Urinary bladder (tissue), 4 donors: ENCODE measurements around the gene MLH3. TPM values are rescaled to one million over a fixed set of nuclear protein-coding genes. Genes with fewer than 3 reads are reported as not detected.
A peak's percentile ranks its signal among the peaks of the same experiment; 100 is the strongest.
"Not testable (repeated sequence)": the region's sequence is repeated elsewhere in the genome, so short reads cannot be mapped to it uniquely, and the experiment has no call there.

Experiments used
- DNase-seq: peaks from one replicate; pipeline ENCODE4 v3.0.0-alpha.2; 2015; ENCODE audit errors: extremely low spot score
- H3K27ac ChIP-seq: one replicate; pipeline ENCODE4 v1.5.1; 2013; ENCODE audit warnings: low read depth, mild to moderate bottlenecking, moderate library complexity
- H3K36me3 ChIP-seq: one replicate; pipeline ENCODE4 v1.6.1; 2013; ENCODE audit warnings: mild to moderate bottlenecking, moderate library complexity; ENCODE audit not compliant: insufficient read depth
- H3K4me1 ChIP-seq: one replicate; pipeline ENCODE4 v1.6.1; 2013; ENCODE audit warnings: mild to moderate bottlenecking, moderate library complexity; ENCODE audit not compliant: insufficient read depth
- H3K4me3 ChIP-seq: one replicate; pipeline ENCODE4 v1.5.1; 2013; ENCODE audit warnings: low read depth, low read length
- WGBS: extraction: QIAGEN DNeasy Blood & Tissue Kit; methylation state at CpG from one replicate; pipeline ENCODE4 v1.1.7; 2013; 5-methylcytosine and 5-hydroxymethylcytosine counted together
- polyA plus RNA-seq: library from polyadenylated mRNA; stranded (reverse); fragments of 200-250 nt; gene quantifications from one replicate; pipeline ENCODE4 v1.2.3, GENCODE V29; 2013
- total RNA-seq: library from RNA; depleted of rRNA; stranded (reverse); fragments of >200 nt; gene quantifications from one replicate; pipeline ENCODE4 v1.2.3, GENCODE V29; 2014
- donor health status: healthy with polysubstance abuse.
- donor health status: healthy.

MLH3 gene
- total and polyA plus RNA-seq, 2 donors: 15.3 to 97.1 TPM

GRCh38 chr14:75005357-75005756, 45.9 kb downstream of the MLH3 start:
- Histone ChIP-seq H3K27ac (no peak overlapping the region), H3K4me1 (no peaks in the 10 kb centered on the region), H3K36me3 (no peaks in the 10 kb centered on the region), H3K4me3 (no peak overlapping the region)
- 89% methylated on average over 3 of the region's 3 CpGs for WGBS
- no peak for DNase-seq

GRCh38 chr14:75003250-75004027, 47.8 kb downstream of the MLH3 start:
- Histone ChIP-seq H3K36me3 (no peaks in the 10 kb centered on the region), H3K4me3 (peak overlapping the region; percentile 71), H3K27ac (no peak overlapping the region), H3K4me1 (no peaks in the 10 kb centered on the region)
- DNase-seq: no peak
- 11% methylated on average over 18 of the region's 18 CpGs for WGBS

GRCh38 chr14:75002392-75003249, 48.6 kb downstream of the MLH3 start, which contains the start of gene EIF2B2:
EIF2B2 (plus strand) TSS chr14:75002921; CDS start chr14:75002991, 70 bp downstream.
- H3K4me3 ChIP-seq: peak within 1 kb of the TSS; percentile 71
- peak within 1 kb of the TSS; percentile 87 for H3K27ac ChIP-seq
- DNase-seq: peak; percentile 96
- no peaks in the 10 kb centered on the region for H3K4me1 ChIP-seq
- no peaks in the 10 kb centered on the region for H3K36me3 ChIP-seq
- WGBS: under 1% methylated on average over 66 of the region's 66 CpGs

- DNase-seq: no peak
- H3K4me3 ChIP-seq: peak overlapping the region; percentile 71
- H3K27ac ChIP-seq: peak overlapping the region; percentile 87
- H3K4me1 ChIP-seq: no peaks in the 10 kb centered on the region
- H3K36me3 ChIP-seq: no peaks in the 10 kb centered on the region
- WGBS: 98% methylated on average over 1 of the region's 1 CpG
Measured at GRCh38 chr14:75001899-75002298, 49.4 kb downstream of the MLH3 start.

GRCh38 chr14:75001261-75001660, 50.0 kb downstream of the MLH3 start:
- no peak overlapping the region for H3K27ac ChIP-seq
- no peaks in the 10 kb centered on the region for H3K4me1 ChIP-seq
- no peaks in the 10 kb centered on the region for H3K36me3 ChIP-seq
- no peak overlapping the region for H3K4me3 ChIP-seq
- DNase-seq: no peak
- 94% methylated on average over 2 of the region's 2 CpGs for WGBS

GRCh38 chr14:74995781-74996180, 55.5 kb downstream of the MLH3 start:
- not testable (repeated sequence) for H3K36me3 ChIP-seq, H3K27ac ChIP-seq, DNase-seq, H3K4me1 ChIP-seq, H3K4me3 ChIP-seq
- 88% methylated on average over 6 of the region's 7 CpGs for WGBS

GRCh38 chr14:74994182-74994581, 57.1 kb downstream of the MLH3 start:
- not testable (repeated sequence) for DNase-seq, H3K4me3 ChIP-seq, H3K36me3 ChIP-seq, H3K27ac ChIP-seq, H3K4me1 ChIP-seq
- WGBS: 95% methylated on average over 28 of the region's 28 CpGs

GRCh38 chr14:74988993-74989392, 62.3 kb downstream of the MLH3 start:
- H3K36me3 ChIP-seq: no peaks in the 10 kb centered on the region
- no peaks in the 10 kb centered on the region for H3K4me1 ChIP-seq
- no peak overlapping the region for H3K4me3 ChIP-seq
- 79% methylated on average over 1 of the region's 1 CpG for WGBS
- DNase-seq: no peak
- H3K27ac ChIP-seq: no peak overlapping the region

GRCh38 chr14:74988131-74988530, 63.1 kb downstream of the MLH3 start:
- WGBS: 79% methylated on average over 4 of the region's 4 CpGs
- Histone ChIP-seq H3K27ac (no peak overlapping the region), H3K36me3 (no peaks in the 10 kb centered on the region), H3K4me1 (no peaks in the 10 kb centered on the region), H3K4me3 (no peak overlapping the region)
- DNase-seq: no peak

GRCh38 chr14:74985806-74986205, 65.5 kb downstream of the MLH3 start:
- 92% methylated on average over 6 of the region's 6 CpGs for WGBS
- Histone ChIP-seq H3K36me3 (no peaks in the 10 kb centered on the region), H3K4me1 (no peaks in the 10 kb centered on the region), H3K27ac (no peak overlapping the region), H3K4me3 (no peak overlapping the region)
- DNase-seq: no peak

GRCh38 chr14:74985028-74985310, 66.3 kb downstream of the MLH3 start:
- Histone ChIP-seq H3K4me1 (no peaks in the 10 kb centered on the region), H3K36me3 (no peaks in the 10 kb centered on the region), H3K27ac (no peak overlapping the region), H3K4me3 (no peak overlapping the region)
- WGBS: 79% methylated on average over 10 of the region's 10 CpGs
- no peak for DNase-seq

GRCh38 chr14:74984236-74985027, 66.8 kb downstream of the MLH3 start:
- no peak overlapping the region for H3K4me3 ChIP-seq
- H3K27ac ChIP-seq: no peak overlapping the region
- no peaks in the 10 kb centered on the region for H3K4me1 ChIP-seq
- no peaks in the 10 kb centered on the region for H3K36me3 ChIP-seq
- 74% methylated on average over 16 of the region's 16 CpGs for WGBS
- DNase-seq: no peak

- no peaks in the 10 kb centered on the region for H3K4me1 ChIP-seq
- H3K27ac ChIP-seq: no peak overlapping the region
- H3K36me3 ChIP-seq: no peaks in the 10 kb centered on the region
- WGBS: 85% methylated on average over 1 of the region's 1 CpG
- no peak for DNase-seq
- H3K4me3 ChIP-seq: no peak overlapping the region
Measured at GRCh38 chr14:74983343-74983742, 67.9 kb downstream of the MLH3 start.
